Spinal cord (tissue), 10 donors: ENCODE data around the gene CLIC2. TPM values are rescaled to one million over a fixed set of nuclear protein-coding genes. Genes with fewer than 3 reads are reported as not detected.
"Not testable (repeated sequence)": the region's sequence is repeated elsewhere in the genome, so short reads cannot be mapped to it uniquely, and the experiment has no call there.

Source experiments
- DNase-seq, 6 donors: peaks; one replicate each; pipeline versions ENCODE4 v3.0.0 to v3.0.0-alpha.2; 2013 to 2015; ENCODE audit warnings: low spot score in 6 of 6, low read depth in 4 of 6
- H3K27ac ChIP-seq: one replicate; pipeline ENCODE4 v1.5.1; 2013; ENCODE audit warnings: low read depth, low read length, control low read depth
- H3K27me3 ChIP-seq: one replicate; pipeline ENCODE4 v1.6.1; 2013; ENCODE audit warnings: low read length; ENCODE audit not compliant: control insufficient read depth, insufficient read depth
- H3K36me3 ChIP-seq: one replicate; pipeline ENCODE4 v1.6.1; 2013; ENCODE audit warnings: low read length; ENCODE audit not compliant: control insufficient read depth, insufficient read depth
- H3K4me1 ChIP-seq: one replicate; pipeline ENCODE4 v1.6.1; 2013; ENCODE audit warnings: low read length; ENCODE audit not compliant: control insufficient read depth, insufficient read depth
- H3K4me3 ChIP-seq: one replicate; pipeline ENCODE4 v1.5.1; 2013; ENCODE audit warnings: low read depth, low read length, control low read depth
- H3K9me3 ChIP-seq: one replicate; pipeline ENCODE4 v1.6.1; 2013; ENCODE audit warnings: low read length; ENCODE audit not compliant: control insufficient read depth, insufficient read depth
- WGBS: methylation state at CpG from one replicate; pipeline ENCODE4 v1.1.5; 2013; ENCODE audit warnings: missing lambda C conversion rate; ENCODE audit not compliant: insufficient coverage; 5-methylcytosine and 5-hydroxymethylcytosine counted together
- polyA plus RNA-seq, 2 donors: library from polyadenylated mRNA; unstranded; fragments of 120-200 nt; gene quantifications; one replicate each; pipeline ENCODE4 v1.2.1, GENCODE V29; 2013; ENCODE audit not compliant: insufficient read length in 2 of 2
- total RNA-seq, 2 donors: library from RNA; depleted of rRNA in 1 of 2; stranded (reverse); fragments of 120-200 nt in 1 of 2; fragments of >200 nt in 1 of 2; gene quantifications; one replicate each; pipeline versions ENCODE4 v1.2.3 to v1.2.4, GENCODE V29; 2013 to 2014
- donor health status: healthy.

CLIC2 gene
- total and polyA plus RNA-seq, 4 donors: 3.6 to 10.2 (median 7.4) TPM

- no peak overlapping the region for H3K4me3 ChIP-seq
- H3K27me3 ChIP-seq: no peaks in the 10 kb centered on the region
- no peak overlapping the region for H3K27ac ChIP-seq
- H3K4me1 ChIP-seq: no peaks in the 10 kb centered on the region
- peaks cover 2% of the 10 kb centered on the region for H3K9me3 ChIP-seq
- H3K36me3 ChIP-seq: no peaks in the 10 kb centered on the region
- no peak for DNase-seq
- WGBS: no CpG with 5 or more reads among the region's 2 CpGs
Measured at GRCh38 chrX:155333544-155334100, 792 bp downstream of the CLIC2 start.

- no peak overlapping the region for H3K27ac ChIP-seq
- DNase-seq: no peak
- 33% methylated on average over 1 of the region's 2 CpGs for WGBS
- peaks cover 2% of the 10 kb centered on the region for H3K9me3 ChIP-seq
- no peaks in the 10 kb centered on the region for H3K27me3 ChIP-seq
- H3K36me3 ChIP-seq: no peaks in the 10 kb centered on the region
- no peak overlapping the region for H3K4me3 ChIP-seq
- no peaks in the 10 kb centered on the region for H3K4me1 ChIP-seq
Measured at GRCh38 chrX:155330992-155331391, 3.4 kb downstream of the CLIC2 start.

- no peak for DNase-seq
- H3K27me3 ChIP-seq: no peaks in the 10 kb centered on the region
- no peaks in the 10 kb centered on the region for H3K4me1 ChIP-seq
- H3K9me3 ChIP-seq: no peaks in the 10 kb centered on the region
- no CpG with 5 or more reads among the region's 4 CpGs for WGBS
- H3K36me3 ChIP-seq: no peaks in the 10 kb centered on the region
- no peak overlapping the region for H3K4me3 ChIP-seq
- no peak overlapping the region for H3K27ac ChIP-seq
Measured at GRCh38 chrX:155329293-155329692, 5.1 kb downstream of the CLIC2 start.

- Histone ChIP-seq H3K36me3 (no peaks in the 10 kb centered on the region), H3K4me3 (no peak overlapping the region), H3K27me3 (no peaks in the 10 kb centered on the region), H3K4me1 (no peaks in the 10 kb centered on the region), H3K27ac (no peak overlapping the region), H3K9me3 (no peaks in the 10 kb centered on the region)
- no CpG with 5 or more reads among the region's 2 CpGs for WGBS
- no peak for DNase-seq
Measured at GRCh38 chrX:155326610-155327009, 7.8 kb downstream of the CLIC2 start.

- Histone ChIP-seq H3K27me3 (no peaks in the 10 kb centered on the region), H3K4me1 (no peaks in the 10 kb centered on the region), H3K36me3 (no peaks in the 10 kb centered on the region), H3K9me3 (peaks cover 3% of the 10 kb centered on the region), H3K4me3 (no peak overlapping the region), H3K27ac (no peak overlapping the region)
- DNase-seq: no peak
- WGBS: 100% methylated on average over 1 of the region's 5 CpGs
Measured at GRCh38 chrX:155314260-155314659, 20.2 kb downstream of the CLIC2 start.

GRCh38 chrX:155313766-155314165 lies 20.6 kb downstream of the CLIC2 start:
- Histone ChIP-seq H3K4me3 (no peak overlapping the region), H3K27me3 (no peaks in the 10 kb centered on the region), H3K9me3 (peaks cover 3% of the 10 kb centered on the region), H3K27ac (no peak overlapping the region), H3K36me3 (no peaks in the 10 kb centered on the region), H3K4me1 (no peaks in the 10 kb centered on the region)
- WGBS: 63% methylated on average over 3 of the region's 4 CpGs
- no peak for DNase-seq

- no peak for DNase-seq
- Histone ChIP-seq H3K9me3 (no peaks in the 10 kb centered on the region), H3K4me1 (no peaks in the 10 kb centered on the region), H3K27ac (no peak overlapping the region), H3K27me3 (no peaks in the 10 kb centered on the region), H3K36me3 (peaks cover 2% of the 10 kb centered on the region), H3K4me3 (no peak overlapping the region)
Measured at GRCh38 chrX:155293771-155294170, 40.6 kb downstream of the CLIC2 start.

- Histone ChIP-seq H3K9me3 (no peaks in the 10 kb centered on the region), H3K27ac (no peak overlapping the region), H3K4me1 (no peaks in the 10 kb centered on the region), H3K4me3 (no peak overlapping the region), H3K36me3 (no peaks in the 10 kb centered on the region), H3K27me3 (no peaks in the 10 kb centered on the region)
- WGBS: no CpG with 5 or more reads among the region's 1 CpG
- DNase-seq: no peak
Measured at GRCh38 chrX:155279873-155280272, 54.5 kb downstream of the CLIC2 start.

- Histone ChIP-seq H3K27me3 (no peaks in the 10 kb centered on the region), H3K4me3 (no peak overlapping the region), H3K27ac (no peak overlapping the region), H3K36me3 (no peaks in the 10 kb centered on the region), H3K9me3 (no peaks in the 10 kb centered on the region), H3K4me1 (no peaks in the 10 kb centered on the region)
- no peak for DNase-seq
- WGBS: no CpG with 5 or more reads among the region's 1 CpG
Measured at GRCh38 chrX:155270969-155271368, 63.4 kb downstream of the CLIC2 start.

- not testable (repeated sequence) for H3K27me3 ChIP-seq
- no CpG with 5 or more reads among the region's 1 CpG for WGBS
Measured at GRCh38 chrX:155267995-155268394, 66.4 kb downstream of the CLIC2 start.

More at GRCh38 chrX:155267995-155268394, 66.4 kb downstream of the CLIC2 start:
- not testable (repeated sequence) for H3K4me3 ChIP-seq, H3K4me1 ChIP-seq, H3K27ac ChIP-seq, H3K9me3 ChIP-seq, DNase-seq, H3K36me3 ChIP-seq
